GM21723 (cell line): Measurements from ENCODE around the gene HMBS.
A peak's percentile ranks its signal among the peaks of the same experiment; 100 is the strongest.

ENCODE experiments used
- ATAC-seq: cut with Tn5 transposase; IDR thresholded peaks from one replicate; pipeline ENCODE4 v1.9.1; 2021; ENCODE audit warnings: mild to moderate bottlenecking, moderate library complexity; ENCODE audit not compliant: unreplicated experiment

HMBS gene

GRCh38 chr11:119067371-119068222, 17.1 kb upstream of the HMBS start, which contains the start of gene VPS11:
TSS of gene VPS11 (plus strand) at chr11:119067818. CDS start at chr11:119067824, 6 bp downstream.
- ATAC-seq: peak; percentile 91

DNA sequence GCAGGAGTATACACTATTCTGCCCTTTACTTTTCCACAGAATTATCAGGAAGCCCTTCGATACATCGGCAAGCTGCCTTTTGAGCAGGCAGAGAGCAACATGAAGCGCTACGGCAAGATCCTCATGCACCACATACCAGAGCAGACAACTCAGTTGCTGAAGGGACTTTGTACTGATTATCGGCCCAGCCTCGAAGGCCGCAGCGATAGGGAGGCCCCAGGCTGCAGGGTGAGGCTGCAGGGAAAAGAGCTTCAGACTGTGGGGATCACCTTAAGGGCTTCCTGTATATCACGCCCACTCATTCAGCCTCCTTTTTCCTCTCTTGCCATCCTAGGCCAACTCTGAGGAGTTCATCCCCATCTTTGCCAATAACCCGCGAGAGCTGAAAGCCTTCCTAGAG, 6.8 kb upstream of the HMBS start:
- no peak for ATAC-seq

DNA sequence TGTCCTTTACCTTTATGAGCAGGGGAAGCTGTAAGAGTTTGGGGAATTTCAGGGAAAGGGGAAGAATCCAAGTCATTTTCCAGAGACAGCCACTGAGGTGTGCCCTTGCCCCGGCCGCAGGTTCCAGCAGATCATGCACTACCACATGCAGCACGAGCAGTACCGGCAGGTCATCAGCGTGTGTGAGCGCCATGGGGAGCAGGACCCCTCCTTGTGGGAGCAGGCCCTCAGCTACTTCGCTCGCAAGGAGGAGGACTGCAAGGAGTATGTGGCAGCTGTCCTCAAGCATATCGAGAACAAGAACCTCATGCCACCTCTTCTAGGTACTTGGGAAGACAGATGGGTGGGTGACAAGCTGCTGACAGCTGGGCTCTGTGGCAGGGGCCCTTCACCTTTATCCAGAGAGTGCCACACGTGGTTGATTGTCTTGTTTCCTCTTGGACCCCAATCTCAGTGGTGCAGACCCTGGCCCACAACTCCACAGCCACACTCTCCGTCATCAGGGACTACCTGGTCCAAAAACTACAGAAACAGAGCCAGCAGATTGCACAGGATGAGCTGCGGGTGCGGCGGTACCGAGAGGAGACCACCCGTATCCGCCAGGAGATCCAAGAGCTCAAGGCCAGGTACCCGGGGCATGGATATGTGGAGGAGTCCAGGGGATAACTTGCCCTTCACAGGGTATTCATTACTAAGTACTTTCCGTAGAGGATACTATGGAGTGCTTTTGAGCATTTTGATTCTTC, 5.8 kb upstream of the HMBS start:
- ATAC-seq: no peak

DNA sequence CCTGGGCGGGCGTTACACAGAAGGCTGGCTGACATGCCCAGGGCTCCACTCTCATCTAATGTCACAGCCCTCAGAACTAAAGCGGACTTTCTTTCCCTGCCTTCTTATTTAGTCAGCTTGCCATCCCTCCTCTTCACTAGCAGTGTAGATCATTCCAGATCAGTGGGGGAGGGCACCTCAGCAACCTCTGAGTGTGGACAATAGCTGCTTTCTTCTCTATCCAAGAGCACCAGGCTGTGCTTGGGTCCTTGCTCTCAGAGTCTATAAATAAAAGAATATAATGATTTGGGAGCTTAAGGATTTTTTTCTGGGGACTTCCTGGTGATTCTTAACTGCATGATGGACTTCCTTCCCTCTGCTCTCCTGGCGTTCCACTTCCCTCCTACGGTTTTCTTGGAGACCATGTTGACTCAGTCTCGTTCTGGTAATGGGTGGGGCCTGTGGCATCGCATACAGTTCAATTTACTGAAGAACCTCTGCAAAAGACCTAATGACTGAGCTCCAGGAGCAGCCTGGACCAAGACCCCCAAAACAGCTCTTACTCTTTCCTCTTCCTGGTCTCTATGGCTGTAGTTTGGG, 2.9 kb upstream of the HMBS start:
- no peak for ATAC-seq

DNA sequence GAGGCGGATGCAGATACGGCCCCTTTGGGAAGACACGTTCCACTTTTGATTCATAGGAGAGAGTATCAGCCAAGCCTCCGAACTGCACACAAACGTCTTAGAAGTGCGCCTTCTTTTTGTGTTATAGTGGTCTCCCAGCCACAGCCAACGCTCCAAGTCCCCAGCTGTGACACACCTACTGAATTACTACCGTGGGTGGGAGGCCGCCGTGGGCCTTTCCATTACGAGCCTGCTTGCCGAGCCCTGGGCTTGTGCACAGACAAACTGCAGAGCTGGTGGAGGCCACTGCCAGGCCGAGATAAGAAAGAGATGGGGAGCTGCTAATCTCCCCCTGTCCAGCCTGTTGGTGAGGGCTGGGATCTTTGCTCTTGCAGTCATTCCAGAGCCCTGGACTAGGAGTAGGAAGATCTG, 761 bp downstream of the HMBS start:
- peak; percentile 20 for ATAC-seq

GRCh38 chr11:119087123-119087522, 2.4 kb downstream of the HMBS start:
- no peak for ATAC-seq

DNA sequence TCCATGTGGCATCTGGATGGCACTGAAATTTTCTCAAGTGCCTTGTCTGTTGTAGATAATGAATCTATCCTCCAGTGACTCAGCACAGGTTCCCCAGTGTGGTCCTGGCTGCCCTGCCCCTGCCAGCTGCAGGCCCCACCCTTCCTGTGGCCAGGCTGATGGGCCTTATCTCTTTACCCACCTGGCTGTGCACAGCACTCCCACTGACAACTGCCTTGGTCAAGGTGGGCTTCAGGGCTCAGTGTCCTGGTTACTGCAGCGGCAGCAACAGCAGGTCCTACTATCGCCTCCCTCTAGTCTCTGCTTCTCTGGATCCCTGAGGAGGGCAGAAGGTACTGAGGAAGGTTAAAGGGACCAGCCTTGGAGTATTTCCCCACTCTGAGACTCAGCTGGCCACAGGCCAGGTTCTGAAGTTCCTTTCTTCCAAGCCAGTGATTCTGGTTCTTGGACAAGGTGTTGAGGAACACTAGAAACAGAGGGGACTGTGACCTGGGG, 3.1 kb downstream of the HMBS start:
- no peak for ATAC-seq

- no peak for ATAC-seq
Observed at GRCh38 chr11:119088406-119088805, 3.7 kb downstream of the HMBS start.

DNA sequence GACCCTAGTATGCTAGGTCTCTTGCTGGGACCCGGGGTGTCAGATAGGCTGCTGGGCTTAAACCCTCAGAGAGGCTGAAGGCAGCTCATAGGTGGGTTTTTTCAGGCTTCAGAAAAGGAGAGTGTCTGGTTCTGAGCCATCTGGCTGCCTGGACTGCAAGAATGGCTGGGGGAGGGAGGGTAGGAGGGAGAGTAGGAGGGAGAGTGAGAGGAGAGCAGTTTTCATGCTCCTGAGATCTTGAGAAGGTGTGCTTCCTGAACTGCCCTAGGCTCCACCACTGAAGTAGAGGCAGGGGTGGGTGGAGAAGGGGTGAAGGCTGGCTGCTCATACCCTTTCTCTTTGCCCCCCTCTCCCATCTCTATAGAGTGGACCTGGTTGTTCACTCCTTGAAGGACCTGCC, 4.6 kb downstream of the HMBS start:
- no peak for ATAC-seq

DNA sequence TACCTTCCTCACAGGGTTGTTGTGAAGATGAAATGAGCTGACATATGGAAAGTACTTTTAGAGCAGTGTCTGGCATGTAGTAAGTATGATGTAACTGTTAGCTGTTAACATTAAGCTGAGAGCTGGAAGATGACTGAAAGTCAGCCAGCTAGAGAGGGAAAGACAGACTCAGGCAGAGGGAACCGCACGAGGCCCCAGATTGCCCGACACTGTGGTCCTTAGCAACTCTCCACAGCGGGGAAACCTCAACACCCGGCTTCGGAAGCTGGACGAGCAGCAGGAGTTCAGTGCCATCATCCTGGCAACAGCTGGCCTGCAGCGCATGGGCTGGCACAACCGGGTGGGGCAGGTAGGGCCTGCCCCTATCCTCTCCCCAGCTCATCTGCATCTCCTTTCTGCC, 6.5 kb downstream of the HMBS start:
- no peak for ATAC-seq

DNA sequence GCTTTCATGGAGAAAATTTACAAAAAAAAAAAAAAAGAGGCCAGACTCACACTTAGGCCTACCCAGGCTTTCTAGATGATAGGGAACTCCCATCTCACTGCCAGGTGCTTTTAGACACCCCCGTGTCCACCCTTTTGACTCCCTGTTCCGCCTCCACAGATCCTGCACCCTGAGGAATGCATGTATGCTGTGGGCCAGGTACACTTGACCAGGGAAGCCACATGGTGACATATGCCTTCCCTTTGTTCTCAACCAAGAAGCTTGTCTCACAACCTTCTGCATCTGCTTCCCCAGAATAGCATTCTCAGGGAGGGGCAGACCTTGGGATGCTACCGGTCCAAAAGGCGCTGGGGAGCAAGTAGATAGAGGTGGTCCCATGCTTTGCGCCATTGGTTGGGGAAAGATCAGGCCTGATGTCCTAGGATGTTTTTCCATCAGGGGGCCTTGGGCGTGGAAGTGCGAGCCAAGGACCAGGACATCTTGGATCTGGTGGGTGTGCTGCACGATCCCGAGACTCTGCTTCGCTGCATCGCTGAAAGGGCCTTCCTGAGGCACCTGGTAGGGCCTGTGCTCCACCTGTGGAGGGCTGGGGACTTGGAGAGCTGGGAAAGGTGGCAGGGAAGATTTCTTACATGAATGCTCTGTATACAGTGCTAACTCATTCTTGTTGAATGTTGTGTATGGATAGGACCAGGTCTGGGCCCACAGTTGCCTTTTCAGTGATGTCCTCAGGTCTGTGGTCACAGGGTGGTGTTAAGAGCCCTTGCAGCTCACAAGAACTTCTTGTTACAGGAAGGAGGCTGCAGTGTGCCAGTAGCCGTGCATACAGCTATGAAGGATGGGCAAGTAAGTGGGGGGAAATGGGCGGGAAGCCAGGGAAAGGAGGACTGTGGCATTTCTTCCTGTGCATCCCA, 7.5 kb downstream of the HMBS start:
- ATAC-seq: no peak

DNA sequence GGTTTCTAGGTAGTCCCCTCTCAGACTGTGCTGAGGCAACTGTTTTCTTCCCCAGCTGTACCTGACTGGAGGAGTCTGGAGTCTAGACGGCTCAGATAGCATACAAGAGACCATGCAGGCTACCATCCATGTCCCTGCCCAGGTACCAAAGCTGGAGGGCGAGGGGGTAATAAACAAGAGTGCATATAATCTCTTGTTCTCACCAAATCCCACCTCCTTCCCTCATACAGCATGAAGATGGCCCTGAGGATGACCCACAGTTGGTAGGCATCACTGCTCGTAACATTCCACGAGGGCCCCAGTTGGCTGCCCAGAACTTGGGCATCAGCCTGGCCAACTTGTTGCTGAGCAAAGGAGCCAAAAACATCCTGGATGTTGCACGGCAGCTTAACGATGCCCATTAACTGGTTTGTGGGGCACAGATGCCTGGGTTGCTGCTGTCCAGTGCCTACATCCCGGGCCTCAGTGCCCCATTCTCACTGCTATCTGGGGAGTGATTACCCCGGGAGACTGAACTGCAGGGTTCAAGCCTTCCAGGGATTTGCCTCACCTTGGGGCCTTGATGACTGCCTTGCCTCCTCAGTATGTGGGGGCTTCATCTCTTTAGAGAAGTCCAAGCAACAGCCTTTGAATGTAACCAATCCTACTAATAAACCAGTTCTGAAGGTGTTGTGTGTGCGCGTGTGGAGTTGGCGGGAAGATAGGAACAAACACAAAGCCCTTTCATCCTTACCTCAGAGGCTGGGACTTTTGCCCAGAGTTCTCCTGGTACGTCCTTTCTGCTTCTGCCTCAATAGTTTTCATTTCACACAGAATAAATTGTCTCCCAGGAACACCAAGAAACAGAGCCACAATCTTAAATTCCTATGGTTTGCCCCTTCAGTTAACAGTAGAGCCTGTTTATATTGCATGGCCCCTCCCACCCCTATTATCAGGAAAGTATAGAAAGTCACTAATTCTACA, 8.5 kb downstream of the HMBS start:
- no peak for ATAC-seq

DNA sequence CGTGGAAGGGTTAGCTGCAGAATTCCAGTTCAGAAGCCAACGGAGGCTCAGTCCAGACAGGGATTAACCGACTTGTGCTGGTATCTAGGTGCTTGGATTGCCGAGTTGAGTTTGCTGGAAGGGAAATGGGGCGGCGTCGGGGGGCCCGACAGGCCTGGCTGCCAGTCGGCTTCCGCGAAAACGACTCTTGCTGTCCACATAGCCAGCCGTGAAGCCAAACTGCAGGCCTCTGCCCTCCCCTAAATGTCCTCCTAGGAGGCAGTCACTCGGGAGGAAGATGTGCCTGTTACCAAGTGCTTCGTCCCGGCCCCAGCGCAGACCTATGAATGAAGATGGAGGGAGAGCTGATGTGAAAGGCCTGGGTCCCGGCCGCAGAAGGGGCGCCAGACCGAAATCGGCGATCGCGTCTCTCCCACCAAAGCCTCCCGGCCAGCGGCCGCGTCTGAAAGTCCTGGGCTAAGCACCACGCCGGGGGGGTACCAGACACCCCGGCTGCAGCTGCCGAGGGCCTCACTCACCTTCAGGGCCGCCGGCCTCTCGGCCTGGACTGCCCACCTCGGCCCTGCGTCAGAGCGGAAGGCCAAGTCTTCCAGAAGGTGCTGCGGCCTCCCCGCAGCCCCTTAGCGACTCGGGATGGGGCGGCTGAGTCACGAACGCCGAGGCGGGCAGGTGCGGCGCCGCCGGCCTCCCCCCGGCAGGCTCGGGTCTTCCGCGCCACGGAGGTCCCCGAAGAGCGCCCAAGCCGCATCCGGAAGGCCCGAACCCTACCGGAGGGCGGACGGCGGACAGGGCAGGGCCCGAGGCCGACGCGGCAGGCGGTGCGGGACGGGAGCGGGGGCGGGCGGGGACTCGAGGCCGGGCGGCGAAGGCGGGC, 9.5 kb downstream of the HMBS start:
- ATAC-seq: peak; percentile 1

GRCh38 chr11:119094816-119095065, 10.1 kb downstream of the HMBS start:
- peak; percentile 47 for ATAC-seq

DNA sequence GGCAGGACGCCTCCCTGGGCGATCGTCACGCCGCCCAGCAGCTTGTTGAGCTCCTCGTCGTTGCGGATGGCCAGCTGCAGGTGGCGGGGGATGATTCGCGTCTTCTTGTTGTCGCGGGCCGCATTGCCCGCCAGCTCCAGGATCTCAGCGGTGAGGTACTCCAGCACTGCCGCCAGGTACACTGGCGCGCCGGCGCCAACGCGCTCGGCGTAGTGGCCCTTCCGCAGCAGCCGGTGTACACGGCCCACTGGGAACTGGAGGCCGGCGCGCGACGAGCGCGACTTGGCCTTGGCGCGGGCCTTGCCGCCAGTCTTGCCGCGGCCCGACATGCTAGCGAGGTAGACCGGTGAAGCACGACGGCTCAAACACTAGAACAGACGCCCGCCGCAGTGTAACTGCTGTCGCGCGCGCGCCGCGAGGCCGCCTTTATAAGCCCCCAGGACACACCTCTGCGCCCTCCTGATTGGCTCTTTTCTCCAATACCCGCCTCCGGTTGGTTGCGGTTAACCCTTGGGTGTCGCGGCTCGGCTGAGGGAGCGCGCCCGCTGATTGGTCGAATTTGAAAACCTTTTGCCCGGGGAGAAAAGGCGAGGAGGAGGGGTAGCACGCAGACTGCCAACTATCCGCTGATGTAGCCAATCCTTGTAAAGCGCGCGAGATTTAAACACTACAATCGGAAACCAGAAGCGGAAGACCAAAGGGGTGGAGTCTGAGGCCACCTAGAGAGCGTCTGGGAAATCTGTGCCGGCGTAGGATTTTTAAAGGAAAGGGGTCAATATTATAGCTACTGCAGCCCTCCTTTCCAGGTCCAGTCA, 10.6 kb downstream of the HMBS start:
- ATAC-seq: peak; percentile 84

DNA sequence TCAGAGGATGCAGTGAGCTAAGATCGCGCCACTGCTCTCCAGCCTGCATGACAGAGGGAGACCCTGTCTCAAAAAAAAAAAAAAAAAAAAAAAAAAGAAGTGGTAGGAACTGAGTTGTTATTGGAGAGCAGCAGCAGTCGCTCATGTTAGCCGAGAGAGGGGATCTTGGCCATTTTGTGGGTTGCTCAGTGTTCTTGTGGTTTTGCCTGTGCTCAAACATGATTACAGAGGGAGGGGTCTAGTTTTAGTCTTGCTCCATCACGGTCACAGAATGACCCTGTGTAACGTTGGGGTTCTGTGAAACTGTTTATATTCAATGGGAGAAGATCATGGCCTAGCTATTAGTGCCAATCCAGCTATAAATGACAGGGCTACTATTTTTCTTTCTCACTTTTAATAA, 15.0 kb downstream of the HMBS start:
- no peak for ATAC-seq

DNA sequence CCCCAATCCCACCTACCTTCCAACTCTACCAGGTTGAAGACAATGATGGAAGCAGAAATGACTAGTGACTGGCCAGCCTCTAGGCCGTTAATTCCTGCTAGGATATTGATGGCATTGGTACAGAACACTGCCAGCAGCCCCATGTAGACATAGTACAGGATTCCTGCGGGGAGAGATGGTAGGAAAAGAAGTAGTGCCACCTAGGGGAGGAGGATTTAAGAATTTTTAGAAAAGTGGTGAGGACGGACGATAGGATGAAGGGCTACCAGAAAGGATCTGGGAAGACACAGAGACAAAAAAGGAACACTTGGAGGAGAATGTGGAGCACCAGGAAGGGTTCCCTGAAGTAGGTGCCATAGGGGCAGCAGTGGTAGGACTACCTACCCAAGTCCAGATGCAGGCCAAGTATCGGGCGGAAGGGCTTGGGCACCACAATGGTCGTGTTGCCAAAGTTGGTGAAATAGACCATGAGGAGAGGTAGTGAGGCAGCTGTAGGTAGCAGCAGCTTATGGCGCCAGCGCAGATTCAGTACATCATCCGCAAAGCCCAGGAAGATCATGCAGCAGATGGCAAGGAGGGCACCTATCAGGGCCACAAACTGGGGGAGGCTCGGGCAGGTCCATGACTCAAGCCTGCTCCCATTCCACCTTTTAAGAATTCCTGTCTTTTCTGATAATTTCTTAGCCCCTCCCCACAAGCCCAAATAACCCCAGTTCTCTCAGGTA, 15.7 kb downstream of the HMBS start:
- ATAC-seq: no peak
